HG03520 (cell line): ENCODE results near the gene FCSK.
"Not testable (repeated sequence)": the region's sequence is repeated elsewhere in the genome, so short reads cannot be mapped to it uniquely, and the experiment has no call there.

Experiments used
- ATAC-seq: cut with Tn5 transposase; IDR thresholded peaks from one replicate; pipeline ENCODE4 v1.9.1; 2021; ENCODE audit warnings: mild to moderate bottlenecking, moderate library complexity; ENCODE audit not compliant: unreplicated experiment

Gene FCSK

GRCh38 chr16:70454222-70455034 lies at the start of gene FCSK:
TSS of gene FCSK (plus strand) at chr16:70454595. CDS start at chr16:70463191, 8,596 bp downstream.
- peak; percentile 74 for ATAC-seq

GRCh38 chr16:70406104-70406503 lies 48.3 kb upstream of the FCSK start:
- not testable (repeated sequence) for ATAC-seq

GRCh38 chr16:70407811-70408274 lies 46.6 kb upstream of the FCSK start:
- ATAC-seq: no peak

GRCh38 chr16:70410734-70411133 lies 43.7 kb upstream of the FCSK start:
- ATAC-seq: no peak

GRCh38 chr16:70412385-70412784 lies 42.0 kb upstream of the FCSK start:
- ATAC-seq: no peak

GRCh38 chr16:70413572-70413971 lies 40.8 kb upstream of the FCSK start:
- not testable (repeated sequence) for ATAC-seq

- ATAC-seq: peak; percentile 69
These were observed 37.4 kb upstream of the FCSK start for GRCh38 chr16:70416748-70417616.

GRCh38 chr16:70417661-70418060 lies 36.7 kb upstream of the FCSK start:
- ATAC-seq: no peak

- no peak for ATAC-seq
These were observed 36.0 kb upstream of the FCSK start for GRCh38 chr16:70418274-70418992.

GRCh38 chr16:70418993-70419318 lies 35.4 kb upstream of the FCSK start:
- no peak for ATAC-seq

GRCh38 chr16:70419384-70420327 lies 34.7 kb upstream of the FCSK start:
- no peak for ATAC-seq

GRCh38 chr16:70421014-70421413 lies 33.4 kb upstream of the FCSK start:
- no peak for ATAC-seq

- ATAC-seq: no peak
These were observed 32.7 kb upstream of the FCSK start for GRCh38 chr16:70421473-70422311.

- no peak for ATAC-seq
These were observed 31.9 kb upstream of the FCSK start for GRCh38 chr16:70422543-70422942.

- no peak for ATAC-seq
These were observed 26.6 kb upstream of the FCSK start for GRCh38 chr16:70427786-70428177.

GRCh38 chr16:70428178-70428998 lies 26.0 kb upstream of the FCSK start:
- no peak for ATAC-seq

GRCh38 chr16:70429888-70430666 lies 24.3 kb upstream of the FCSK start:
- ATAC-seq: no peak
